Measurements from ENCODE around the gene SUMO3. TPM values are rescaled to one million over a fixed set of nuclear protein-coding genes. Genes with fewer than 3 reads are reported as not detected.

Gene SUMO3
- total RNA-seq, 1 donor from 2014 or later = 69.0 TPM

DNA sequence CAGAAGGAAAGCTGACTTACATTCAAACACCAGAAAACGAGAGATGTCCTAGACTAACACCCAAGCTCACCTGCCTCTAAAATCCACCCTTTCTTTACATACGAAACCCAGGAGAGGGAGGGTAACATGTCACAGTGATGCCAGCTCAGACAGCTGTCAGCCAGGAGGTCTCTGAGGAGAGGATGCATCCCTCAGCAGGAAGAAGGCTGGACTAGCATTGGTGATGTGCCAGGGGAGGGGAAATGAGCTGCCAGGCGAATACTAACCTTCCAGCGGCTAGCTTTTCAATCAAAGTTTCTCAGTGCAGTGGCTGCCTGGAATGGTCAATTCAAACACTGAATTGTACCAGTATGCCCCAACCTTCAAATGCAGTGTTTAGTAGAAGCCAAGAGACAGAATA lies 12.6 kb downstream of the SUMO3 start:
- H3K27me3 Mint-ChIP-seq (ENCODE audit: unreplicated experiment) = peaks cover 7% of the 10 kb centered on the region
- TF ChIP-seq CTCF (IDR thresholded peaks at IDR 0.05; ENCODE audit: unreplicated experiment) = no peak
- peaks cover 29% of the 10 kb centered on the region for H3K36me3 Mint-ChIP-seq (ENCODE audit: low read depth, unreplicated experiment)
- no peak overlapping the region for H3K27ac Mint-ChIP-seq (ENCODE audit: unreplicated experiment)
- H3K4me1 Mint-ChIP-seq (ENCODE audit: unreplicated experiment) = peaks cover 21% of the 10 kb centered on the region
- H3K9me3 Mint-ChIP-seq (ENCODE audit: unreplicated experiment) = no peaks in the 10 kb centered on the region
- H3K4me3 Mint-ChIP-seq (ENCODE audit: unreplicated experiment) = no peak overlapping the region
- DNase-seq (ENCODE audit: low spot score) = no peak

DNA sequence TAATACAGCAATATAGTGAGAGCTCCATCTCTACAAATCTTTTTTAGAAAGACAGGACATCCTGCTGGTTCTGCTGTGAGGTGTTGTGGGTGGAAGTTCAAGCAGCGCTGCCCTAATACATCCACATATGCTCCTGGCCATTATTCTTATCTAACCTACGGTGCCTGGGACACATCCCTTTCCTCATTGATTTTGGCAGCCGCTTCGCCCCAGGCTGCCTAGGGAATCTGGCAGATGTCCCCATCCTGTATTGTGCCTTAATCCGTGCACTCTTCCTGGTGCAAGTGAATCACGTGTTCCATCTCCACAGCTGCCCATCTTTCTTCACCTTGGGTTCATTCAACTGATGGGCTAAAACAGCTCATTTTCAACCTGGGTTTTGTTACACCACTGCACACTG lies 13.1 kb downstream of the SUMO3 start:
- DNase-seq (ENCODE audit: low spot score) = no peak

GRCh38 chr21:44803651-44804050 lies 14.2 kb downstream of the SUMO3 start:
- no peak overlapping the region for H3K4me3 Mint-ChIP-seq (ENCODE audit: unreplicated experiment)
- no peak for TF ChIP-seq CTCF (IDR thresholded peaks at IDR 0.05; ENCODE audit: unreplicated experiment)
- H3K27me3 Mint-ChIP-seq (ENCODE audit: unreplicated experiment) = peaks cover 7% of the 10 kb centered on the region
- no peak for DNase-seq (ENCODE audit: low spot score)
- no peaks in the 10 kb centered on the region for H3K9me3 Mint-ChIP-seq (ENCODE audit: unreplicated experiment)
- peaks cover 21% of the 10 kb centered on the region for H3K4me1 Mint-ChIP-seq (ENCODE audit: unreplicated experiment)
- H3K27ac Mint-ChIP-seq (ENCODE audit: unreplicated experiment) = no peak overlapping the region
- peaks cover 15% of the 10 kb centered on the region for H3K36me3 Mint-ChIP-seq (ENCODE audit: low read depth, unreplicated experiment)

More for the DNA sequence above, 13.1 kb downstream of the SUMO3 start:
- no peaks in the 10 kb centered on the region for H3K9me3 Mint-ChIP-seq (ENCODE audit: unreplicated experiment)
- H3K27me3 Mint-ChIP-seq (ENCODE audit: unreplicated experiment) = peaks cover 7% of the 10 kb centered on the region
- peaks cover 25% of the 10 kb centered on the region for H3K36me3 Mint-ChIP-seq (ENCODE audit: low read depth, unreplicated experiment)
- H3K27ac Mint-ChIP-seq (ENCODE audit: unreplicated experiment) = no peak overlapping the region
- H3K4me3 Mint-ChIP-seq (ENCODE audit: unreplicated experiment) = no peak overlapping the region
- no peak for TF ChIP-seq CTCF (IDR thresholded peaks at IDR 0.05; ENCODE audit: unreplicated experiment)
- H3K4me1 Mint-ChIP-seq (ENCODE audit: unreplicated experiment) = peaks cover 21% of the 10 kb centered on the region

- Mint-ChIP-seq H3K27ac (ENCODE audit: unreplicated experiment) (peak overlapping the region; percentile 25), H3K9me3 (ENCODE audit: unreplicated experiment) (no peaks in the 10 kb centered on the region), H3K4me3 (ENCODE audit: unreplicated experiment) (peak overlapping the region; percentile 92), H3K27me3 (ENCODE audit: unreplicated experiment) (peaks cover 7% of the 10 kb centered on the region), H3K36me3 (ENCODE audit: low read depth, unreplicated experiment) (peaks cover 15% of the 10 kb centered on the region), H3K4me1 (ENCODE audit: unreplicated experiment) (peaks cover 21% of the 10 kb centered on the region)
- TF ChIP-seq CTCF (IDR thresholded peaks at IDR 0.05; ENCODE audit: unreplicated experiment) = no peak
- DNase-seq (ENCODE audit: low spot score) = no peak
Observed at GRCh38 chr21:44802396-44803153, 15.3 kb downstream of the SUMO3 start.

Data from endothelial cell (in vitro differentiated cells).